OCI-LY7 (cell line): ENCODE data around the gene ADAM12. TPM values are rescaled to one million over a fixed set of nuclear protein-coding genes. Genes with fewer than 3 reads are reported as not detected.

Experiments used
- BruUV-seq: library from RNA; stranded (reverse); fragments of 400-500 nt; replicated peaks from 2 replicates; lab custom pipeline; 2021; lab: Mats Ljungman, UMichigan
- CTCF ChIA-PET: fragments of 300-600 bp; sonication (Branson Sonifier 250); formaldehyde crosslinking; loops from one replicate; lab custom pipeline; 2022; ENCODE audit warnings: antibody characterized with exemption; ENCODE audit not compliant: unreplicated experiment; lab: Charles Lee
- POLR2A ChIA-PET: fragments of 300-600 bp; sonication (Branson Sonifier 250); formaldehyde crosslinking; loops from one replicate; lab custom pipeline; 2022; ENCODE audit warnings: antibody characterized with exemption; lab: Charles Lee
- DNase-seq: peaks from one replicate; pipeline ENCODE4 v3.0.0-alpha.2; 2015; ENCODE audit warnings: low spot score
- H2AFZ ChIP-seq: fragments of 200-600 bp; sonication (generic), shearing (Covaris generic); 2 replicates; pipeline ENCODE4 v1.6.1; 2014; ENCODE audit warnings: mild to moderate bottlenecking, antibody characterized with exemption, low read length, moderate library complexity
- H3K27ac ChIP-seq: fragments of 200-600 bp; sonication (generic); 2 replicates; pipeline ENCODE4 v1.5.1; 2014; ENCODE audit warnings: mixed run types, low read depth, mild to moderate bottlenecking, moderate library complexity, low read length, inconsistent platforms; ENCODE audit not compliant: poor library complexity, severe bottlenecking
- H3K36me3 ChIP-seq: fragments of 200-600 bp; sonication (generic); 2 replicates; pipeline ENCODE4 v1.6.1; 2014; ENCODE audit warnings: mild to moderate bottlenecking, antibody characterized with exemption, low read length, moderate library complexity, mixed read lengths; ENCODE audit not compliant: insufficient read depth
- H3K4me1 ChIP-seq: fragments of 200-600 bp; sonication (generic); 2 replicates; pipeline ENCODE4 v1.5.1; 2014; ENCODE audit warnings: mild to moderate bottlenecking, low read length; ENCODE audit not compliant: insufficient read depth, poor library complexity, severe bottlenecking
- H3K4me2 ChIP-seq: fragments of 200-600 bp; sonication (generic); 2 replicates; pipeline ENCODE4 v1.6.1; 2014; ENCODE audit warnings: mild to moderate bottlenecking, low read length
- H3K4me3 ChIP-seq: fragments of 200-600 bp; sonication (generic); 2 replicates; pipeline ENCODE4 v1.5.1; 2014; ENCODE audit warnings: mild to moderate bottlenecking, low read depth, low read length; ENCODE audit not compliant: poor library complexity, severe bottlenecking
- H3K79me2 ChIP-seq: fragments of 200-600 bp; sonication (generic); 2 replicates; pipeline ENCODE4 v1.6.1; 2016; ENCODE audit warnings: low read depth, mild to moderate bottlenecking, low read length, moderate library complexity, mixed read lengths; ENCODE audit not compliant: insufficient read depth
- H3K9me2 ChIP-seq: fragments of 200-600 bp; sonication (generic); 2 replicates; pipeline ENCODE4 v1.6.1; 2016; ENCODE audit warnings: mild to moderate bottlenecking, low read length, mixed read lengths; ENCODE audit not compliant: insufficient read depth
- H3K9me3 ChIP-seq: fragments of 200-600 bp; sonication (generic); 2 replicates; pipeline ENCODE4 v1.6.1; 2014; ENCODE audit warnings: mild to moderate bottlenecking, mixed run types, low read length, mixed read lengths
- H4K20me1 ChIP-seq: fragments of 200-600 bp; sonication (generic); 2 replicates; pipeline ENCODE4 v1.6.1; 2014; ENCODE audit warnings: mild to moderate bottlenecking, antibody characterized with exemption, low read length, moderate library complexity, mixed read lengths; ENCODE audit not compliant: insufficient read depth
- EZH2phosphoT487 ChIP-seq: fragments of 200-600 bp; sonication (generic); IDR thresholded peaks from 2 replicates; pipeline ENCODE4 v1.6.1; 2018; ENCODE audit warnings: low read depth, borderline replicate concordance, mild to moderate bottlenecking, mixed run types, antibody characterized with exemption, low read length, moderate library complexity, mixed read lengths
- intact Hi-C: fragments of 100-400 bp; cut with micrococcal nuclease; formaldehyde crosslinking; loops from one replicate; pipeline ENCODE4 v1.10.0; 2022; ENCODE audit not compliant: unreplicated experiment
- total RNA-seq, 2 experiments: library from RNA; depleted of rRNA in 1 of 2; stranded (reverse); fragments of >200 nt in 1 of 2; shearing (Covaris generic) in 1 of 2; gene quantifications; 2 replicates each; pipeline ENCODE4 v1.2.3, GENCODE V29; 2014 to 2022
- TF ChIP-seq, protein P1 (sequence below): fragments of 200-600 bp; sonication (generic); conservative IDR thresholded peaks from 2 replicates; pipeline ENCODE4 v1.5.1; 2014; ENCODE audit warnings: mild to moderate bottlenecking, antibody characterized with exemption, low read length, moderate library complexity, mixed read lengths

Gene ADAM12
- total RNA-seq, 2 experiments from 2014 or later = 0.06 TPM; not detected in 1

DNA sequence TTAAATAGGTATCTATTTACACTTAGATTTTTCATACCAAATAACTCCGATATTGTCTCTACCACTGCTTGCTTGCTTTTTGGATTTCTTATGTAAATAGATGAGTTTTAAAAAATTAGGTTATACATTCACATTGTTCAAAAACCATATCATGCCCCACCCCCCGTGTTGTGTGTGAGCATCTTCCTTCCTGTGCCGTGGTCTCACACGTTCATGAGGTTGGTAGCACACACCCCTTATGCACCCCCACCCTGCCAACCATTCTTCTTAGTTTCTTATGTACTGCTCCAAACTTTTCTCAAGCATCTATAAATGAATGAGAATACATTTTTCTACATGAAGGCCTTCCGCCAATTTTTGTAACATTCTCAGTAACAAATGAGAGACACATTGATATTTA is 376.3 kb downstream of the ADAM12 start:
- POLR2A ChIA-PET = no interaction called here
- H3K9me2 ChIP-seq = no peaks in the 10 kb centered on the region
- no peaks in the 10 kb centered on the region for H3K4me1 ChIP-seq
- H3K79me2 ChIP-seq = no peaks in the 10 kb centered on the region
- no peak for TF ChIP-seq EZH2phosphoT487
- TF ChIP-seq, protein P1, sequence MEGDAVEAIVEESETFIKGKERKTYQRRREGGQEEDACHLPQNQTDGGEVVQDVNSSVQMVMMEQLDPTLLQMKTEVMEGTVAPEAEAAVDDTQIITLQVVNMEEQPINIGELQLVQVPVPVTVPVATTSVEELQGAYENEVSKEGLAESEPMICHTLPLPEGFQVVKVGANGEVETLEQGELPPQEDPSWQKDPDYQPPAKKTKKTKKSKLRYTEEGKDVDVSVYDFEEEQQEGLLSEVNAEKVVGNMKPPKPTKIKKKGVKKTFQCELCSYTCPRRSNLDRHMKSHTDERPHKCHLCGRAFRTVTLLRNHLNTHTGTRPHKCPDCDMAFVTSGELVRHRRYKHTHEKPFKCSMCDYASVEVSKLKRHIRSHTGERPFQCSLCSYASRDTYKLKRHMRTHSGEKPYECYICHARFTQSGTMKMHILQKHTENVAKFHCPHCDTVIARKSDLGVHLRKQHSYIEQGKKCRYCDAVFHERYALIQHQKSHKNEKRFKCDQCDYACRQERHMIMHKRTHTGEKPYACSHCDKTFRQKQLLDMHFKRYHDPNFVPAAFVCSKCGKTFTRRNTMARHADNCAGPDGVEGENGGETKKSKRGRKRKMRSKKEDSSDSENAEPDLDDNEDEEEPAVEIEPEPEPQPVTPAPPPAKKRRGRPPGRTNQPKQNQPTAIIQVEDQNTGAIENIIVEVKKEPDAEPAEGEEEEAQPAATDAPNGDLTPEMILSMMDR = no peak
- no peak overlapping the region for H3K4me2 ChIP-seq
- intact Hi-C loops = no loop called here
- no peak overlapping the region for H2AFZ ChIP-seq
- no peaks in the 10 kb centered on the region for H3K9me3 ChIP-seq
- CTCF ChIA-PET = no interaction called here
- no peaks in the 10 kb centered on the region for H3K36me3 ChIP-seq
- H3K27ac ChIP-seq = no peak overlapping the region
- BruUV-seq = no TSS peak
- H3K4me3 ChIP-seq = no peak overlapping the region
- DNase-seq = no peak
- H4K20me1 ChIP-seq = no peaks in the 10 kb centered on the region

DNA sequence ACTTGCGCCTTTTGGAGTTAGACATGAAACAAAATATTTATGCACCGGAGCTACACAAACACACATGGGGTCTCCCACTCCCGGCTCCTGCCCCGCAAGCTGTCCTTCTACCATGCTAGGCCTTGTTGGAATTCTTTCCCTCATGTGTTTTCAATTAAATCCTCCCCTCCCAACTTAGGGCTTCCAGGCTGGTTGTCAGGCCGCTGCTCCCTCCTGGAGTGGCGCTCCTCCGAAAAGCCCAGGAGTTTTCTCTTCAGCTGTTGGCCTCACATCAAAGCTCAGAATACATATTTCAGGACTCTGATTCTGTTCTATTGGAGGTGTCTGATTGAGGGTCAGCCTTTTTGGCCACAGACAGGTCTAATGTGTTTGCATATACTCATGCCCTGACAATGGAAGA is 378.6 kb downstream of the ADAM12 start:
- intact Hi-C loops = no loop called here
- ChIA-PET CTCF (no interaction called here), POLR2A (interaction anchor here (0.6 kb wide), 1 partner anchor 22 kb away, joined by 3 read pairs; no protein-coding TSS in a partner anchor)
- Histone ChIP-seq H3K4me2 (no peak overlapping the region), H3K79me2 (no peaks in the 10 kb centered on the region), H4K20me1 (no peaks in the 10 kb centered on the region), H3K36me3 (no peaks in the 10 kb centered on the region), H3K9me2 (no peaks in the 10 kb centered on the region), H3K27ac (no peak overlapping the region), H3K4me1 (no peaks in the 10 kb centered on the region), H3K9me3 (no peaks in the 10 kb centered on the region), H3K4me3 (no peak overlapping the region), H2AFZ (no peak overlapping the region)
- TF ChIP-seq, protein P1 = no peak
- no peak for TF ChIP-seq EZH2phosphoT487
- DNase-seq = no peak
- no TSS peak for BruUV-seq

GRCh38 chr10:126006906-126007305 is 381.4 kb downstream of the ADAM12 start:
- Histone ChIP-seq H3K79me2 (no peaks in the 10 kb centered on the region), H3K9me2 (no peaks in the 10 kb centered on the region), H2AFZ (no peak overlapping the region), H3K9me3 (no peaks in the 10 kb centered on the region), H3K4me3 (no peak overlapping the region), H3K36me3 (no peaks in the 10 kb centered on the region), H3K4me2 (no peak overlapping the region), H3K27ac (no peak overlapping the region), H3K4me1 (no peaks in the 10 kb centered on the region), H4K20me1 (no peaks in the 10 kb centered on the region)
- BruUV-seq = no TSS peak
- DNase-seq = no peak
- ChIA-PET CTCF (no interaction called here), POLR2A (no interaction called here)
- TF ChIP-seq, protein P1 = no peak
- intact Hi-C loops = no loop called here
